ENCODE data around the gene PPP3R1. TPM values are rescaled to one million over a fixed set of nuclear protein-coding genes. Genes with fewer than 3 reads are reported as not detected.
A peak's percentile ranks its signal among the peaks of the same experiment; 100 is the strongest.

Gene PPP3R1
- total RNA-seq, 2 donors from 2014 or later: 46.3 to 47.2 TPM

DNA sequence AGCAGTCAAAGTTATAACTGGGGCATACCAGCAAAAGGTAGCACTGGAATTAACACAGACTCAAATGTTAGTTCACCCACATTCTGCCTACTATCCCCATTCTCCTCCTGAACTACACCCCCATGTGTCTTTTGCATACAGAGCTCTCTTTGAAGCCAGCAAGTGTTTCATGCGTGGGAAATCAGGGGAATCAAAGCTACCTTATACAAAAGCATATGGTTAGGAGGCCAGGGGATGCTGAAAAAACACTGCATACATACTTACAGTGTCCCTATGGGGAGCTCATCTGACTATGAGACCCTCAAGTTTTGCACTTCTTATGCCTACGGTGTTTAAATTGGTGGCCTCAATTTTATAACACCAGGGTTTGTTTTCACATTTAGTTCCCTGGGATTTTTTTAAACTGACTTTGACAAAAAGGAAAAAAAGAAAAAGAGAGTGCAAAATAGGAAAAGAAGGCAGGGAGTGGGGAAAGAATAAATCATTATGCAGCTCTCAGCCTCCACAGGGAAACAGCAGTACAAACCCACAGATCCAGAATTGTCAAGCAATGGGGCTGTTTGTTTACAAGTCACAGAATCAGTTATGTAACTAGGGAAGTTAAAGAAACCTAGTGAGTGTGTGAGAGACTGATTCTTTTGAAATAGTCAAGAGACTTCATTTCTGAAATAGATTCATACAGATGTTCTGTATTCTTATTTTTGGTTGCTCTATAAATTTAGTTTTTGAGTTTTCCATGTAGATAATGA is 20.1 kb upstream of the PPP3R1 start:
- no peak for DNase-seq (ENCODE audit: low spot score)
- intact Hi-C loops (cut with DNase I): no loop called here

DNA sequence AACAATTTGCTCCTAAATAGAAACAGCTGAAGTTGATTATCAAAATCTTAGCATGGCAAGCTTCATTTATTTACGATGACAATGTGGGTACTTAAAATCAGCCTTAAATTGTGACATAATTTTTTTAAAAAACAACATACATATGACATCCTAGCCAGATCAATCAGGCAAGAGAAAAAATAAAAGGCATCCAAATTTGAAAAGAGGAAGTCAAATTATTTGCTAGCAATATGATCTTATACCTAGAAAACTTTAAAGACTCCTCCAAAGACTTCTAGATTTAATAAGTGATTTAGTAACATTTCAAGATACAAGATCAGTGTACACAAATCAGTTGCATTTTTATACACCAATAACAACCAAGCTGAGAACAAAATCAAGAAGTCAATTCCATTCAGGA is 14.3 kb upstream of the PPP3R1 start:
- intact Hi-C loops (cut with DNase I): no loop called here

DNA sequence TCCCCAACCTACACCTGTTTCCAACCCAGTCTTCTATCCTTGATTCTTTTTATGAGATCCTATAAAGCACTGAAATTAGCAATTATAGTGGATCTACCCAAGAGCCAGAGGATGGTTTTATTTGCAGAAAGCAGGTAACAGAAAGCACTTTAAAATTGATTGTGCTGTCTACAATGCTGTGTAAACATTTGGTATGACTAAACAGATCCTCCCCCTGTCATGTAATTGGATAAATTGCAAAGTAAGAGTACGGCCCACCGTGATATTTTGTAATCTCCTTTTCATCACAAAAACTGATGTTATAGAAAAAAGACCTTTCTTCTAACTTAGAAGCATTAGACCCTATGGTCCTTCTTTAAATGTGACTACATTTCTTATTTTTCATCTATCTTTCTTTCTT is 11.3 kb upstream of the PPP3R1 start:
- no peak for DNase-seq (ENCODE audit: low spot score)
- intact Hi-C loops (cut with DNase I): no loop called here

More for the DNA sequence above, 14.3 kb upstream of the PPP3R1 start:
- no peak for DNase-seq (ENCODE audit: low spot score)

DNA sequence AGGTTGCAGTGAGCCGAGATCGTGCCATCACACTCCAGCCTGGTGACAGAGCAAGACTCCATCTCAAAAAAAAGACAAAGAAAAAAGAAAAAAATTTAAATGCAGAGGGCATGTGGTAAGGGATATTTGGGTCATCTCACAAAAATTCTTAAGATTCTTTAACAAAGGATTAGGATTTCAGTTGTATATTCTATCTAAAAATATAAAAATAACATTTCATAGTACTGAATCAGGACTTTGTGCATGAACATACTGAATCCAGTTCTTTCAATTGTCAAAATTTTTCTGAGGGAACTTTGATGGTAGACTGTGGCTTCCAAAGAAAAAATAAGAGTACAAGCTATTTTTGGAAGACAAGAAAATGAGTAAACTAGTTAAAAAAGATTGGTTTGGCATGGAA is 6.5 kb upstream of the PPP3R1 start:
- no peak for DNase-seq (ENCODE audit: low spot score)
- intact Hi-C loops (cut with DNase I): loop anchor here in 1 of 2 donors (10.0 kb wide), 1 partner anchor 56 kb away; the partner anchor contains the start of gene CNRIP1

DNA sequence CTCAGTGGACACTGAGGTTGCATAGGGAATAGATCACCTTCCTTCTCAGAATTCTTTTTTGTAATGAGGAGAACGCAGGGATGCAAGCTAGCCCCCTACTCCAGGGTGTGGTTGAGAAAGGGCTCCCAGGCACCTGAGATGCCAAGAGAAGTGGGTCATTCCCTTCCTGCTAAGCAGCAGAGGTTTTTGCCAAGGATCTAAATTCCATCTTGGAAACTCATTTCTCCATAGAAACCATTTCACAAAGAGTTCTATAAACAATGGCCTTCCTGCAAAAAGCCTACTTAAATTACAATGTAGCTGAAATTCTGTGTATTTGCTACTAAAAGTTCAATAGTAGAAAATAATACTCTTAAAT is 3.7 kb upstream of the PPP3R1 start:
- no peak for DNase-seq (ENCODE audit: low spot score)
- intact Hi-C loops (cut with DNase I): loop anchor here in 1 of 2 donors (10.0 kb wide), 1 partner anchor 59 kb away; the partner anchor contains the start of gene CNRIP1

DNA sequence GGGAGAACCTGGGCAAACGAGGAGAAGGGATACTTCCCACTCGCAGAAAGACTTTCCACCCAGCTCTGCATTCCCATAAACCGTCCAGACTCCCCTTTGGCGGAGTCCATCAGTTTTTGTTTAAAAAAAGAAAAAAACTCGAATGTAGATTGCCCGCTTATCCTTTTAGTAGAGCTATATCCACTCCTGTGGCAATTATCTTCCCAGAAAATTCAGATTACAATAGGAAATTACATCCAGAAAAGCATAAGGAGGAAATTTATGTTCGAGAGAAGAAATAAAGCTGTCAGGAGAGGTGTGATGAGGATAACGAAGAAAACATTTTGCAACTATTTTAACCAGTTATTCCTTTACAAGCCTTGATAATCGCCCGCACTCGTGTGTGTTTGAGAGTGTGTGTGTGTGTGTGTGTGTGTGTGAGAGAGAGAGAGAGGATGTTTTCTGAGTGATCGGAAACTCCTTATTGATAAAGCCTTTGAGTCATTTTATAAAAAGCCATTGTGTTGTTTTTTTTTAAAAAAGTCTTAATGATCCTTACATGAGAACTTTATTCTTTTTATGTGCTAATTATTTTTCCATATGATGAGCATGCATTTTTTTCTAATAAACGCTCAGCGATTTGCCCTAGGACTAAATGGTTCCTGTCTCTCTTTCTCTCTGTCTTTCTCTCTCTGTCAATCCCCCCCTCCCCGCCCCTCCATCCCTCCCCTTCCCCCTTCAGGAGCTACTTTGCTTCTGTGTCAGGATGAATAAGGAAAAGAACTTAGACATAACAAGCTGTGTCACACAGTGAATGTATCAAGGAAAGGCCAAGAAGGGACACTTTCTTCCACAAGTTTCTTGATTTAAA is 1.1 kb upstream of the PPP3R1 start:
- intact Hi-C loops (cut with DNase I): loop anchor here in 1 of 2 donors (10.0 kb wide), 1 partner anchor 61 kb away; the partner anchor contains the start of gene CNRIP1
- DNase-seq (ENCODE audit: low spot score): no peak

DNA sequence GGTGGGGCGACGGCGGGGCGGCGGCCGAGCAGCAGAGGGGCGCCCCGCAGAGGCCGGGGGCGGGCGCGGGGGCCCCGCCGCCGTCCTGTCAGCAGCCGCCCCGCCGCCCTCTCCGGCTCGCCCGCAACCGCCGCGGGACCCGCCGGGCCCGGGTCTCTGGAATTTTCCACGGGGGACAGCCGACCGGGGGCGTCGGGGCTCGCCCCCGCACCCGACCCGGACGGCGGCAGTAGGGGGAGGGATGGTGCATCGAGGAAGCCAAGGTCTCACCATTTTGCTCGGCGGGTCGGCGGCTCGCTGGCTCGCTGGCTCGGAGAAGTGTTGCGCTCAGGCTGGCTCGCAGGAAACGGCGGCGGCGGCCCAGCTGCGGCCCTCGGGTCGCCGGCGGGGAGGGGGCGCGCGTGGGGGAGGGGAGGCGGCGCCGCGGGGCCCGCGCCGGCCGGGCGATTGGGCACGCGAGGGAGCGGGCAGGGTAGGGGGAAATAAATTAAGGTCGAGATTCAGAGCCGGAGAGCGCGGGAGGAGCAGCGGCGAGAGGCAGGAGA is 405 bp downstream of the PPP3R1 start:
- intact Hi-C loops (cut with DNase I): loop anchor here in 1 of 2 donors (10.0 kb wide), 1 partner anchor 63 kb away; the partner anchor contains the start of gene CNRIP1
- peak; percentile 84 for DNase-seq (ENCODE audit: low spot score)

DNA sequence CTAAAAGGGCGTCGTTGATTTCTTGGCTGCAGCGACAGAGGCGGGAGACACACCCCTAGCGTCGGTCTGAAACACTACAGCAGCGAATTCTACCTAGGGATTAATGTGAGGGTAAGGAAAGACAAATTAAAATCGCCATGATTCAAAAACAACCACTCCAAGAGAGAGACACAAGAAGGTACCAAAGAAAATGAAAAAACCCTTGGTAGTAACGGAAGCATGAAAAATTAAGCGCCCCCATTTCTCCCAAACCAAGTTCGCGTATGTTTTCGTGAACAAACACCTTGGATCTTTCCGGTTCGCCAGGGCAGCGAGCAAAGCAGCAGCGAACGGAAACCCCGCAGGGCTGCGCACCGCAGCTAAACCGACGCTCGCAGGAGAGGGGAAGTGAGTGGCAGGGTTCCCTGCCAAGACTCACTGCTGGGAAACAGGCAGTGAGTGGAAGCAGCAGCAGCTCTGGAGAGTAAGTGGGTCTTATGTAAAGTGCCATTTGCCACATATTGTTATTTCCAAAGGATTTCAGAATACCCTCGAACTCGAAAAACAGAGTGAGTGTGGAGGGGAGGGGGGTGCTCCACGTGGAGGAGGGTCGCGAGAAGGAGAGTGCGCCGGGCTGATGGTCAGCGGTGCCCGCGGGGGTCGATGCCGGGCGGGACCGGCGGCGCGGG is 1.0 kb downstream of the PPP3R1 start:
- peak; percentile 82 for DNase-seq (ENCODE audit: low spot score)
- intact Hi-C loops (cut with DNase I): loop anchor here in 1 of 2 donors (10.0 kb wide), 1 partner anchor 63 kb away; the partner anchor contains the start of gene CNRIP1

DNA sequence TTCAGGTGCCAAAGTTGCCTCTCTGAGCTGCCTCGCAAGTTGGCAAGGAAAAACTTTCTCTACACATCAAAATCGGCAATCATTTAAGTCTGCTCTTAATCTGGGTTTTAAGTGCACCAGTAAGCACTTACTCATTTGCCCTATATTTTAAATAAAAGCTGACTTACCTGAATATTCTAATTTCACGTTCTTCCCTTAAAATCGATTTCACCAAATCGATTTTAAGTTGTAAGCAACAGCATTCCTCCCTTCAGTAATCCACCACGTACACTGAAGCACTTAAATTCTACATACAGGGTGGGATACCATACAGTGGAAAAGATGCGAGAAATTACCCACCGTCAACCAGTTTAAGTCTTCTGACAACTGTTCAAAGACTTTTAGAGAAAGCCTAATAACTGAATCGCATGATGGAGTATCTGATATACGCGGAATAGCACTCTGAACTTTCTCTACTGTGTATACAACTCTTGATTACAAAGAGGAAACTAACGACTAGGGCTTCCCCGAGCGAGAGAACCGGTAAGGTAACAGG is 1.6 kb downstream of the PPP3R1 start:
- intact Hi-C loops (cut with DNase I): loop anchor here in 1 of 2 donors (10.0 kb wide), 1 partner anchor 64 kb away; the partner anchor contains the start of gene CNRIP1
- no peak for DNase-seq (ENCODE audit: low spot score)

DNA sequence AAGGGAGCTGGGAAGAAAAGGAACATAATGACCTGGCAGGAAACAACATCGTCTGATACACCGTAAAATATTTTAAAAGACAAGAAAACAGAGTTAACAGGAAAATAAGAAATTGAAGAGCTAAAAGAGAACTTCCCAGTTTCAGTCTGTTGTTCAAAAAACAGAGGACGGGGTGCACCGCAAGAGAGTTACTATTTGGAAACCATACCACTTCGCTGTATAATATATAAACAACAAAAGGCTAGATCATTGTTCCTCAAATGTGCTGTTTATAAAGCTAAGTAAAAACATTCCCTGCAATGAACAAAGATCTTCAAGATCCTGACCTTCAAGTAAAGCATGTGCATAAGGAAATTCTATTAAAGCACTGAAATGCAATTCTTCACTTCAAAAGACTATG is 2.1 kb downstream of the PPP3R1 start:
- intact Hi-C loops (cut with DNase I): loop anchor here in 1 of 2 donors (10.0 kb wide), 1 partner anchor 65 kb away; the partner anchor contains the start of gene CNRIP1
- DNase-seq (ENCODE audit: low spot score): no peak

DNA sequence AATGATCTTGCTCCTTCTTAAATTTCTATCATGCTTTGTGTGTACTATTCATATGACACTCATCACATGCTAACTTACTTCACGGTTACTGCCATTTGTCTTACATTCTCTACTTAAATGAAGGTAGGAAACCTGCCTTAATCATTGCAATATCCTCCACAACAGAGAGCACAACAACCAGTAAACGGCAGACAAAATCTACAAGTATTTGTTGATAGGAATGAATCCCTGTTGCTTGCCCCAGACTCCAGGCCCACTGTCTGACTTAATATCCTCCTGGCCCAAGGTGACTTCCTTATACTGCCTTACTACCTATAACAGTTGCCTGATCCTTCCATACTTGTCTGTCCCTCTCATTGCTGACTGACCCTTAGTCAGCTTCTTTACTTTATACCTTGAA is 3.5 kb downstream of the PPP3R1 start:
- intact Hi-C loops (cut with DNase I): no loop called here
- no peak for DNase-seq (ENCODE audit: low spot score)

DNA sequence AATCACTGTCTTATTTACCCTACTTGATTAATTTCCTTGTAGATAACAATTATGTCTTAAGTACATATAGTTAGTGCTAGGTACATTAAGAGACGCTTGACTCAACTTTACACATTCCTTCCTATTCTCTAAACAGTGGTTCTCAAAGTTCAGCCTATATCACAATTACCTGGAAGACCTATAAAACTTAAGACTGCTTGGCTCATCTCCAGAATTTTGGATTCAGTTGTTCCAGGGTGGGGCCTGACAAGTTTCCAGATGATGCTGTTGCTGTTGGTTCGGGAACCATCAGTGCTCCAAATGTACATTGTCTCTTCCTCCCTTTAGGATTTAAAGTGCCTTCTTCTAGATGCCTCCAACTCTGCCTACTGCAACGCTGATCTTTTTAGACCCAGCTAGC is 4.0 kb downstream of the PPP3R1 start:
- no peak for DNase-seq (ENCODE audit: low spot score)
- intact Hi-C loops (cut with DNase I): no loop called here

DNA sequence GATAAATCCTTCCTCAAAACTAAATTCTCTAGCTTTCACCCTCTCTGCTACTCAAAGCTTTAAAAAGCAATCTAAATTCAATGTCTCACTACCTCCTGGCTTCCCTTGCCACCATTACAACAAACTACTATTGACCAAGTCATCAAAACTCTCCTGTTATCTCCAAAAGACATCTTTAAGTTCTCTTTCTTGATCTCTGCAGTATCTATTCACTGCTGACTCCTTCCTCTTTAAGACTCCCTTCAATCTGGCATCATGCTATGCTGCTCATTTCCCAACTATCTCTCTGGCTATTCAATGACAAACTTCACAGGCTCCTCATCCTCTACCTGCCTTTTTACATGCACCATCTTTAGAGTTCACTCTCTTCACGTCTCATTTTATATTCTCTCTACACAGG is 5.9 kb downstream of the PPP3R1 start:
- intact Hi-C loops (cut with DNase I): no loop called here
- DNase-seq (ENCODE audit: low spot score): no peak

DNA sequence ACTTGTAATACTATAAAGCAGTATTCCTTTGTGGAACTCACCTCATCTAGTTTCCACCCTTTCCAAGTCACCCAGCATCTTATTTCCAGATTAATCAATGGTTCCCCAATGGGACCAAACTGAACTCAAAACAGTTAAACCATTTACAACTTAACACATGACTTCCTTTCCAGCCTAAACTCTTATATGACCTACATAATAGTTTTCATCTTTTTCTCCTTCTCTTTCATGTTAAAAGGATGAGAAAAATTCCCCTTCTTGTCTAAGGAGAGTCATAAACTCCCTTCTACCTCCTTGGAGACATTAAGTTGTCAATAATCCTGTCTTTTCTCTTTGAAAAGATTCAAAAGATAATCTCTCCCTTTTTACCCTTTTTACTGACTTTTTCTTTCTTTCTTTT is 6.7 kb downstream of the PPP3R1 start:
- intact Hi-C loops (cut with DNase I): no loop called here
- DNase-seq (ENCODE audit: low spot score): no peak

DNA sequence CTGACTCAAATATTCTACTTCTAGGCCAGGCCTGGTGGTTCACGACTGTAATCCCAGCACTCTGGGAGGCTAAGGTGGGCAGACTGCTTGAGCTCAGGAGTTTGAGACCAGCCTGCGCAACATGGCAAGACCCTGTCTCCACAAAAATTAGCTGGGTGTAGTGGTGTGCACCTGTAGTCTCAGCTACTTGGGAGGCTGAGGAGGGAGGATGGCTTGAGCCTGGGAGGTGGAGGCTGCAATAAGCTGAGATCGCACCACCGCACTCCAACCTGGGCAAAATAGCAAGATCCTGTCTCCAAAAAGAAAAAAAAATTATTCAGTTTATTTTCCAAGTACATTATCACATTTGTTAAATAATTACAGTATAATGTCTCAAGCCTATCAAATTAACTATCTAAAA is 7.3 kb downstream of the PPP3R1 start:
- DNase-seq (ENCODE audit: low spot score): no peak
- intact Hi-C loops (cut with DNase I): no loop called here

DNA sequence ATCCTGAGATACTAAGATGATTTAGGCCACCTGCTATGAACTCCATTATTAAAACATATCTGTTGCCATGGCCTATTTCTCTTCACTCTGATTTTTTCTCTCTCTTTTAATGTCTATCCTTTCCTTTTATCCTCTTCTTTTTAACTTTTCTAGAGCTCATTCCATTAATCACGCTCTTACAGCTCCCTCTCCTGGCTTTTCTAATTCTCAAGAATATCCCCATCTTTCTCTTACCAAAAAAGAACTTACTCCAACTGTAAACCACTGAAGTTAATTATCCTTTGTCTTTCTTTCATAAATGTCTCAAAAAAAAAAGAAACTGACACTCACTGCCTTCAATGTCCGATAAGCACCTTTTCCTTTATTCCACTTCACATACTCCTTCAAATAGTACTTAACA is 7.9 kb downstream of the PPP3R1 start:
- intact Hi-C loops (cut with DNase I): no loop called here
- no peak for DNase-seq (ENCODE audit: low spot score)

DNA sequence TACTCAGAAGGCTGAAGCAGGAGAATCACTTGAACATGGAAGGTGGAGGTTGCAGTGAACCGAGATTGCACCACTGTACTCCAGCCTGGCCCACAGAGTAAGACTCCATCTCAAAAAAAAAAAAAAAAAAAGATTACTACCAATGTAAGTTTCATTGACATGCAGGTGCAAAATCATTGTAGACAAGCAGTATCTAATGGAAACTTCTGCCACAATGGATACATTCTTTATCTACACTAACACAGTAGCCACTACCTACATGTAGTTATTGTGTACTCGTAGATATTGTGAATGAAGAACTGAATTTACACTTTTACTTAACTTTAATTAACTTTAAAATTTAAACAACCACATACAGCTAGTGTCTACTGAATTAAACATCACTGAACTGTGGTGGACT is 10.6 kb downstream of the PPP3R1 start:
- intact Hi-C loops (cut with DNase I): no loop called here

DNA sequence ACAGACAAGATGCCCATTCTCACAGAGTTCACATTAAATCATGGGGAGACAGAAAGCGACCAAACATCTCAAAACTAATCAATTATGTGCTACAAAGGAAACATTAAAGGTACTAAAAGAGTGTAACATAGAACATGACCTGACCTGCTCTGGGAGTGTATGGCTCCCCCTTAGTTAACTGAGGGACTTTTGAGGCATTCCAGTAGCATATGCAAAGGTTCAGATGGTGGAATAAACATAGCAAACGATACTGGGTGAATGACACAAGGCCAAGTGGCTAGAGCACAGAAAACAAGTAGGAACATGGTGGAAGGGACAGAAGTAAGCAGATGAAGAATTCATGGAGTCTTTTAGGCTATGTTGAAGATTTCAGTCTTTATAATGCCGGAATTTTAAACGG is 11.9 kb downstream of the PPP3R1 start:
- intact Hi-C loops (cut with DNase I): no loop called here
- no peak for DNase-seq (ENCODE audit: low spot score)

More for the DNA sequence above, 10.6 kb downstream of the PPP3R1 start:
- DNase-seq (ENCODE audit: low spot score): no peak

Data from posterior vena cava (tissue), 2 donors.